ENCODE data around the gene R3HDM2. TPM values are rescaled to one million over a fixed set of nuclear protein-coding genes. Genes with fewer than 3 reads are reported as not detected.

R3HDM2 gene
- total and polyA plus RNA-seq, 2 donors from 2014 or later = 16.5 to 67.3 TPM

DNA sequence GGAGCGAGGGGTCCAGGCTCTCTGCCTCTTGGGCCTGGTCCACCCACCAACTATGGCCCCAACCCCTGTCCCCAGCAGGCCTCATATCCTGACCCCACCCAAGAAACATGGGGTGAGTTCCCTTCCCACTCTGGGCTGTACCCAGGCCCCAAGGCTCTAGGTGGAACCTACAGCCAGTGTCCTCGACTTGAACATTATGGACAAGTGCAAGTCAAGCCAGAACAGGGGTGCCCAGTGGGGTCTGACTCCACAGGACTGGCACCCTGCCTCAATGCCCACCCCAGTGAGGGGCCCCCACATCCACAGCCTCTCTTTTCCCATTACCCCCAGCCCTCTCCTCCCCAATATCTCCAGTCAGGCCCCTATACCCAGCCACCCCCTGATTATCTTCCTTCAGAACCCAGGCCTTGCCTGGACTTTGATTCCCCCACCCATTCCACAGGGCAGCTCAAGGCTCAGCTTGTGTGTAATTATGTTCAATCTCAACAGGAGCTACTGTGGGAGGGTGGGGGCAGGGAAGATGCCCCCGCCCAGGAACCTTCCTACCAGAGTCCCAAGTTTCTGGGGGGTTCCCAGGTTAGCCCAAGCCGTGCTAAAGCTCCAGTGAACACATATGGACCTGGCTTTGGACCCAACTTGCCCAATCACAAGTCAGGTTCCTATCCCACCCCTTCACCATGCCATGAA is 40.3 kb upstream of the R3HDM2 start:
- no peaks in the 10 kb centered on the region for H3K36me3 ChIP-seq (ENCODE audit: control insufficient read depth in 2 of 3, insufficient read depth in 3 of 3, low read length in 3 of 3)
- no peak overlapping the region for H3K27ac ChIP-seq (ENCODE audit: low read depth in 2 of 2, low read length in 2 of 2)
- H3K4me3 ChIP-seq (ENCODE audit: low read length in 3 of 3) = no peak overlapping the region
- H3K9me3 ChIP-seq (ENCODE audit: control insufficient read depth in 2 of 3, insufficient read depth in 1 of 3, low read length in 3 of 3) = no peaks in the 10 kb centered on the region
- H3K9ac ChIP-seq (ENCODE audit: low read length in 3 of 3) = no peak overlapping the region
- peaks cover 0 to 12% (median 0%) of the 10 kb centered on the region in 3 donors for H3K4me1 ChIP-seq (ENCODE audit: control insufficient read depth in 2 of 3, insufficient read depth in 2 of 3, low read depth in 1 of 3, low read length in 3 of 3)
- intact Hi-C loops (cut with DNase I) = no loop called here
- DNase-seq = no peak
- no peak for FAIRE-seq
- TF ChIP-seq, protein P1, sequence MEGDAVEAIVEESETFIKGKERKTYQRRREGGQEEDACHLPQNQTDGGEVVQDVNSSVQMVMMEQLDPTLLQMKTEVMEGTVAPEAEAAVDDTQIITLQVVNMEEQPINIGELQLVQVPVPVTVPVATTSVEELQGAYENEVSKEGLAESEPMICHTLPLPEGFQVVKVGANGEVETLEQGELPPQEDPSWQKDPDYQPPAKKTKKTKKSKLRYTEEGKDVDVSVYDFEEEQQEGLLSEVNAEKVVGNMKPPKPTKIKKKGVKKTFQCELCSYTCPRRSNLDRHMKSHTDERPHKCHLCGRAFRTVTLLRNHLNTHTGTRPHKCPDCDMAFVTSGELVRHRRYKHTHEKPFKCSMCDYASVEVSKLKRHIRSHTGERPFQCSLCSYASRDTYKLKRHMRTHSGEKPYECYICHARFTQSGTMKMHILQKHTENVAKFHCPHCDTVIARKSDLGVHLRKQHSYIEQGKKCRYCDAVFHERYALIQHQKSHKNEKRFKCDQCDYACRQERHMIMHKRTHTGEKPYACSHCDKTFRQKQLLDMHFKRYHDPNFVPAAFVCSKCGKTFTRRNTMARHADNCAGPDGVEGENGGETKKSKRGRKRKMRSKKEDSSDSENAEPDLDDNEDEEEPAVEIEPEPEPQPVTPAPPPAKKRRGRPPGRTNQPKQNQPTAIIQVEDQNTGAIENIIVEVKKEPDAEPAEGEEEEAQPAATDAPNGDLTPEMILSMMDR (IDR thresholded peaks at IDR 0.05; ENCODE audit: borderline replicate concordance, extremely low read depth, insufficient read depth) = no peak
- peaks cover 16% of the 10 kb centered on the region for H3K27me3 ChIP-seq (ENCODE audit: control insufficient read depth, insufficient read depth, low read length)

DNA sequence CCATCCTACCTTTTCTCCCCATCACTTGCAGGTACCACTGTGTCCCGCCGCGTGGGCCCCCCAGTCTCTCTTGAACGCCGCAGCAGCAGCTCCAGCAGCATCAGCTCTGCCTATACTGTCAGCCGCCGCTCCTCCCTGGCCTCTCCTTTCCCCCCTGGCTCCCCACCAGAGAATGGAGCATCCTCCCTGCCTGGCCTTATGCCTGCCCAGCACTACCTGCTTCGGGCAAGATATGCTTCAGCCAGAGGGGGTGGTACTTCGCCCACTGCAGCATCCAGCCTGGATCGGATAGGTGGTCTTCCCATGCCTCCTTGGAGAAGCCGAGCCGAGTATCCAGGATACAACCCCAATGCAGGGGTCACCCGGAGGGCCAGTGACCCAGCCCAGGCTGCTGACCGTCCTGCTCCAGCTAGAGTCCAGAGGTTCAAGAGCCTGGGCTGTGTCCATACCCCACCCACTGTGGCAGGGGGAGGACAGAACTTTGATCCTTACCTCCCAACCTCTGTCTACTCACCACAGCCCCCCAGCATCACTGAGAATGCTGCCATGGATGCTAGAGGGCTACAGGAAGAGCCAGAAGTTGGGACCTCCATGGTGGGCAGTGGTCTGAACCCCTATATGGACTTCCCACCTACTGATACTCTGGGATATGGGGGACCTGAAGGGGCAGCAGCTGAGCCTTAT is 39.6 kb upstream of the R3HDM2 start:
- no peak for DNase-seq
- FAIRE-seq = no peak
- peaks cover 14% of the 10 kb centered on the region for H3K27me3 ChIP-seq (ENCODE audit: control insufficient read depth, insufficient read depth, low read length)
- intact Hi-C loops (cut with DNase I) = no loop called here
- no peaks in the 10 kb centered on the region for H3K36me3 ChIP-seq (ENCODE audit: control insufficient read depth in 2 of 3, insufficient read depth in 3 of 3, low read length in 3 of 3)
- no peaks in the 10 kb centered on the region for H3K9me3 ChIP-seq (ENCODE audit: control insufficient read depth in 2 of 3, insufficient read depth in 1 of 3, low read length in 3 of 3)
- no peak overlapping the region for H3K27ac ChIP-seq (ENCODE audit: low read depth in 2 of 2, low read length in 2 of 2)
- peaks cover 0 to 7% (median 0%) of the 10 kb centered on the region in 3 donors for H3K4me1 ChIP-seq (ENCODE audit: control insufficient read depth in 2 of 3, insufficient read depth in 2 of 3, low read depth in 1 of 3, low read length in 3 of 3)
- H3K9ac ChIP-seq (ENCODE audit: low read length in 3 of 3) = no peak overlapping the region
- no peak overlapping the region for H3K4me3 ChIP-seq (ENCODE audit: low read length in 3 of 3)
- TF ChIP-seq, protein P1 (IDR thresholded peaks at IDR 0.05; ENCODE audit: borderline replicate concordance, extremely low read depth, insufficient read depth) = no peak

DNA sequence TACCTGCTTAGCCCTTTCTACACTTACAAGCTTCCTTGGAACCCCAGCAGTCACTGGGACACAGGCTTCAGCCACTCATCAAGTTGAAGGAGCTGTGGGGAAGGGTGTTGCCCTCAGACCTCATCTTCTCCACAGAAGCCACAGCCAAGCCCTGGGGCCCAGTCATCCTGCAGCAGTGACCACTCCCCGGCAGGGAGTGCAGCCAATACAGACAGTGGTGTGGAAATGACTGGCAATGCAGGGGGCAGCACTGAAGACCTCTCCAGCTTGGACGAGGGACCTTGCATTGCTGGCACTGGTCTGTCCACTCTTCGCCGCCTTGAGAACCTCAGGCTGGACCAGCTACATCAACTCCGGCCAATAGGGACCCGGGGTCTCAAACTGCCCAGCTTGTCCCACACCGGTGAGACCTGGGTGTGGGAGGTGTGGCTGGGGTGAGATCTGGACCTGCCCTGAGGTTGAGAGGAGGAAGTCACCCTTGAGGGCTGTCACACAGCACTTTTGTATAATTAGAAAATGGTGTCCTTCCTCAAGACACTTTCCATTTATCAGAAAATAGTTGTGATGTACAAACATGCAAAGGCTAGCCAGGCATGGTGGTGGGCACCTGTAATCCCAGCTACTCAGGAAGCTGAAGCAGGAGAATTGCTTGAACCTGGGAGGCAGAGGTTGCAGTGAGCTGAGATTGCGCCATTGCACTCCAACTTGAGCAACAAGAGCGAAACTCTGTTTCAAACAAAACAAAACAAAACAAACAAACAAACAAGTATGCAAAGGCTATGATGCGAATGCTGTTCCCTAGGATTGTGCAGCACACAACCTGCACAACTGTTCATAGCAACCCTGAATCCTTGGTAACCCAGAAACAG is 38.7 kb upstream of the R3HDM2 start:
- Histone ChIP-seq H3K27me3 (ENCODE audit: control insufficient read depth, insufficient read depth, low read length) (peaks cover 9% of the 10 kb centered on the region), H3K9ac (ENCODE audit: low read length in 3 of 3) (no peak overlapping the region), H3K27ac (ENCODE audit: low read depth in 2 of 2, low read length in 2 of 2) (no peak overlapping the region), H3K4me1 (ENCODE audit: control insufficient read depth in 2 of 3, insufficient read depth in 2 of 3, low read depth in 1 of 3, low read length in 3 of 3) (peaks cover 0 to under 1% (median 0%) of the 10 kb centered on the region in 3 donors), H3K36me3 (ENCODE audit: control insufficient read depth in 2 of 3, insufficient read depth in 3 of 3, low read length in 3 of 3) (no peaks in the 10 kb centered on the region), H3K9me3 (ENCODE audit: control insufficient read depth in 2 of 3, insufficient read depth in 1 of 3, low read length in 3 of 3) (no peaks in the 10 kb centered on the region), H3K4me3 (ENCODE audit: low read length in 3 of 3) (no peak overlapping the region)
- intact Hi-C loops (cut with DNase I) = no loop called here
- TF ChIP-seq, protein P1 (IDR thresholded peaks at IDR 0.05; ENCODE audit: borderline replicate concordance, extremely low read depth, insufficient read depth) = no peak
- FAIRE-seq (no peak), DNase-seq (no peak)
